HepG2 (cell line): ENCODE data around the gene PRRC2A. TPM values are rescaled to one million over a fixed set of nuclear protein-coding genes. Genes with fewer than 3 reads are reported as not detected.

ENCODE experiments used
- BRCA1 ChIP-seq: sonication (generic); formaldehyde crosslinking; IDR thresholded peaks from 2 replicates; pipeline ENCODE4 v1.4.0; 2020; ENCODE audit warnings: missing genetic modification reagents
- CENPT ChIP-seq: sonication (generic); formaldehyde crosslinking; IDR thresholded peaks from 2 replicates; pipeline ENCODE4 v1.8.0; 2022; ENCODE audit warnings: low read depth, mild to moderate bottlenecking, moderate library complexity, missing genetic modification reagents
- CREB1 ChIP-seq, 2 experiments: fragments of 450-650 bp in 1 of 2; IDR thresholded peaks; 2 replicates each; pipeline ENCODE4 v1.6.1; 2016 to 2017; ENCODE audit warnings: control low read depth in 1 of 2, mild to moderate bottlenecking in 1 of 2, missing compliant biosample characterization in 1 of 2, missing genetic modification characterization in 1 of 2
- FOSL2 ChIP-seq: sonication (generic); formaldehyde crosslinking; IDR thresholded peaks from 2 replicates; pipeline ENCODE4 v1.4.0; 2020; ENCODE audit warnings: missing genetic modification reagents
- GATAD2A ChIP-seq: IDR thresholded peaks from 2 replicates; pipeline ENCODE4 v1.6.1; 2016
- GMEB1 ChIP-seq: sonication (generic); formaldehyde crosslinking; IDR thresholded peaks from 2 replicates; pipeline ENCODE4 v1.5.1; 2020; ENCODE audit warnings: missing genetic modification reagents, mild to moderate bottlenecking, borderline replicate concordance
- IRF9 ChIP-seq: sonication (generic); formaldehyde crosslinking; IDR thresholded peaks from 2 replicates; pipeline ENCODE4 v1.8.0; 2022; ENCODE audit warnings: missing genetic modification reagents, mild to moderate bottlenecking, borderline replicate concordance
- ISX ChIP-seq: sonication (generic); formaldehyde crosslinking; conservative IDR thresholded peaks from 2 replicates; pipeline ENCODE4 v1.5.0; 2020; ENCODE audit warnings: missing genetic modification reagents
- KMT2B ChIP-seq: IDR thresholded peaks from 2 replicates; pipeline ENCODE4 v1.6.1; 2016; ENCODE audit warnings: missing genetic modification reagents, missing compliant biosample characterization
- MAF1 ChIP-seq: sonication (generic); formaldehyde crosslinking; IDR thresholded peaks from 2 replicates; pipeline ENCODE4 v1.5.0; 2020; ENCODE audit warnings: missing genetic modification reagents, borderline replicate concordance
- NRL ChIP-seq: sonication (generic); formaldehyde crosslinking; IDR thresholded peaks from 2 replicates; pipeline ENCODE4 v1.5.0; 2020; ENCODE audit warnings: missing genetic modification reagents, mild to moderate bottlenecking, moderate library complexity, borderline replicate concordance
- ZFP41 ChIP-seq: sonication (generic); formaldehyde crosslinking; IDR thresholded peaks from 2 replicates; pipeline ENCODE4 v1.4.0; 2020; ENCODE audit warnings: mild to moderate bottlenecking, missing genetic modification reagents, borderline replicate concordance
- ZGPAT ChIP-seq: IDR thresholded peaks from 2 replicates; pipeline ENCODE4 v1.6.1; 2016; ENCODE audit warnings: mild to moderate bottlenecking
- ZNF18 ChIP-seq: sonication (generic); formaldehyde crosslinking; IDR thresholded peaks from 2 replicates; pipeline ENCODE4 v1.8.0; 2022; ENCODE audit warnings: mild to moderate bottlenecking, missing genetic modification reagents; ENCODE audit not compliant: insufficient replicate concordance
- ZNF747 ChIP-seq: sonication (generic); formaldehyde crosslinking; IDR thresholded peaks from 2 replicates; pipeline ENCODE4 v1.8.1; 2023; ENCODE audit warnings: missing genetic modification reagents, mild to moderate bottlenecking, borderline replicate concordance
- ZNF775 ChIP-seq: sonication (generic); formaldehyde crosslinking; IDR thresholded peaks from 2 replicates; pipeline ENCODE4 v1.4.0; 2020; ENCODE audit warnings: missing genetic modification reagents, mild to moderate bottlenecking, moderate library complexity, borderline replicate concordance
- polyA plus RNA-seq, 8 experiments: library from polyadenylated mRNA; depleted of rRNA in 3 of 8; stranded (reverse) in 7 of 8; unstranded in 1 of 8; fragments of >200 nt; fragmentation: Illumina TruSeq in 4 of 8; extraction: Trizol in 4 of 8; gene quantifications; 2 replicates each; pipeline versions ENCODE4 v1.2.1 to v1.2.3, GENCODE V29; 2011 to 2016; ENCODE audit warnings: low read depth in 4 of 8, missing spikeins in 1 of 8, mixed read lengths in 1 of 8; ENCODE audit not compliant: insufficient read depth in 1 of 8
- total RNA-seq, 5 experiments: library from RNA; depleted of rRNA; stranded (reverse); fragments of >200 nt; fragmentation: Illumina TruSeq; extraction: Trizol; gene quantifications; 2 replicates each; pipeline ENCODE4 v1.2.3, GENCODE V29; 2016; ENCODE audit warnings: low read depth in 1 of 5
- TF ChIP-seq, protein P1 (sequence below): sonication (generic); formaldehyde crosslinking; IDR thresholded peaks from 2 replicates; pipeline ENCODE4 v1.5.0; 2020; ENCODE audit warnings: missing genetic modification reagents, mild to moderate bottlenecking, borderline replicate concordance
- TF ChIP-seq, protein P2 (sequence below): sonication (generic); formaldehyde crosslinking; IDR thresholded peaks from 2 replicates; pipeline ENCODE4 v1.5.0; 2020; ENCODE audit warnings: missing genetic modification reagents

The PRRC2A gene
- total and polyA plus RNA-seq, 2 of the 13 experiments (the other 11 are each of a cell fraction or from before 2014, with no cell fraction given) = 38.9 to 47.4 TPM

DNA sequence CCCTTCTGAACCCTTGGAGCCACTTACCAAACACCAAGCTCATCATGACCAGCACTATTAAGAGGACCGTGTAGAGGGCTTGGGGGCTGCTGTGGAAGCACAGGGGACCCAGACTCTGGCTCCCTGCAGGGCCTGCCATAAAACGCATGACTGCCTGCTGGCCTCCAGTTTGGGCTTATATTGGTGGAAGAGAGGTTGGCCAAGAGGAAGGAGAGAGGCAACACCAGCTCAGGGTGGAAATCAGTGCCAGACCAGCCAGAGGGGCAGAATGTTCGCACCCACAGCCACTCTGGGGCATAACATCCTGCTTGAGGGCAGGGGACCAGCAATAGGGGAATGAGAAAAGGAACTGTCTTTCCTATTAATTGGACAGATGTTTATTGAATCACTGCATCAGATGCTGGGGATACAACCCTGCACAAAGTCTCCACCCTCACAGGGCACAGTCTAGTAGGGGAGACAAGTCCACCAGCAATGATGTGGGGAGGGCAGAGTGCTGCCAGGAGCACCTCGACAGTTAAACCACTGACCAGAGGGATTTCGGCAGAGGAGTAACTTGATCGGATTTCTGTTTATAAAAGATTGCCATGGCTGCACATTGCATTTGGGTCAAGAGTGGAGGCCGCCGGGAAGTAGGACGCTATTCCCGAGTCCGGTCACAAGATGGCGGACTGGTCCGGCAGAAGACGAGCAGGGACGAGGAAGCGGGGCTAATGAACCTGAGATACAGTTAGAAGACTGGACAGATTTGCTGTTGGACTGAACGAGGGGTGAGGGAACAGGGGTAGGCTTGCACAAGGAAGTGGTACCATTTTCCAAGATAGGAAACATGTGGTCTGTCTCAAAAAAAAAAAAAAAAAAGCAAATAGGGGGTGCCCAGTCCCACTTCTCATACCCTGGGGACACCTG, 60.0 kb downstream of the PRRC2A start, which contains the start of gene LY6G5C (continued):
- TF ChIP-seq, protein P1, sequence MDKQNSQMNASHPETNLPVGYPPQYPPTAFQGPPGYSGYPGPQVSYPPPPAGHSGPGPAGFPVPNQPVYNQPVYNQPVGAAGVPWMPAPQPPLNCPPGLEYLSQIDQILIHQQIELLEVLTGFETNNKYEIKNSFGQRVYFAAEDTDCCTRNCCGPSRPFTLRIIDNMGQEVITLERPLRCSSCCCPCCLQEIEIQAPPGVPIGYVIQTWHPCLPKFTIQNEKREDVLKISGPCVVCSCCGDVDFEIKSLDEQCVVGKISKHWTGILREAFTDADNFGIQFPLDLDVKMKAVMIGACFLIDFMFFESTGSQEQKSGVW (CRISPR knock-in tag) = no peak
- TF ChIP-seq ISX (CRISPR knock-in tag) (no peak), KMT2B (CRISPR knock-in tag) (no peak), ZFP41 (CRISPR knock-in tag) (no peak), IRF9 (CRISPR knock-in tag) (no peak), CREB1 (IDR thresholded peaks at IDR 0.05) (no peak), CREB1 (CRISPR knock-in tag; IDR thresholded peaks at IDR 0.05) (no peak), ZGPAT (0 out of 2 replicates have a peak, but pooled peaks have one; percentile 33), FOSL2 (CRISPR knock-in tag) (peak; percentile 30; the same call in 1 of the 2 replicates), GMEB1 (no peak), ZNF747 (CRISPR knock-in tag) (no peak), NRL (CRISPR knock-in tag) (no peak), CENPT (CRISPR knock-in tag) (no peak), ZNF18 (CRISPR knock-in tag) (no peak), MAF1 (no peak), GATAD2A (CRISPR knock-in tag) (peak; percentile 62; the same call in 1 of the 2 replicates), ZNF775 (no peak), BRCA1 (no peak)
- TF ChIP-seq, protein P2, sequence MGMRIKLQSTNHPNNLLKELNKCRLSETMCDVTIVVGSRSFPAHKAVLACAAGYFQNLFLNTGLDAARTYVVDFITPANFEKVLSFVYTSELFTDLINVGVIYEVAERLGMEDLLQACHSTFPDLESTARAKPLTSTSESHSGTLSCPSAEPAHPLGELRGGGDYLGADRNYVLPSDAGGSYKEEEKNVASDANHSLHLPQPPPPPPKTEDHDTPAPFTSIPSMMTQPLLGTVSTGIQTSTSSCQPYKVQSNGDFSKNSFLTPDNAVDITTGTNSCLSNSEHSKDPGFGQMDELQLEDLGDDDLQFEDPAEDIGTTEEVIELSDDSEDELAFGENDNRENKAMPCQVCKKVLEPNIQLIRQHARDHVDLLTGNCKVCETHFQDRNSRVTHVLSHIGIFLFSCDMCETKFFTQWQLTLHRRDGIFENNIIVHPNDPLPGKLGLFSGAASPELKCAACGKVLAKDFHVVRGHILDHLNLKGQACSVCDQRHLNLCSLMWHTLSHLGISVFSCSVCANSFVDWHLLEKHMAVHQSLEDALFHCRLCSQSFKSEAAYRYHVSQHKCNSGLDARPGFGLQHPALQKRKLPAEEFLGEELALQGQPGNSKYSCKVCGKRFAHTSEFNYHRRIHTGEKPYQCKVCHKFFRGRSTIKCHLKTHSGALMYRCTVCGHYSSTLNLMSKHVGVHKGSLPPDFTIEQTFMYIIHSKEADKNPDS = no peak
